HG02798 (cell line): ENCODE results near the gene HABP2.

Experiments used
- ATAC-seq: cut with Tn5 transposase; IDR thresholded peaks from one replicate; pipeline ENCODE4 v1.9.1; 2021; ENCODE audit warnings: mild to moderate bottlenecking; ENCODE audit not compliant: unreplicated experiment, poor library complexity

Gene HABP2

DNA sequence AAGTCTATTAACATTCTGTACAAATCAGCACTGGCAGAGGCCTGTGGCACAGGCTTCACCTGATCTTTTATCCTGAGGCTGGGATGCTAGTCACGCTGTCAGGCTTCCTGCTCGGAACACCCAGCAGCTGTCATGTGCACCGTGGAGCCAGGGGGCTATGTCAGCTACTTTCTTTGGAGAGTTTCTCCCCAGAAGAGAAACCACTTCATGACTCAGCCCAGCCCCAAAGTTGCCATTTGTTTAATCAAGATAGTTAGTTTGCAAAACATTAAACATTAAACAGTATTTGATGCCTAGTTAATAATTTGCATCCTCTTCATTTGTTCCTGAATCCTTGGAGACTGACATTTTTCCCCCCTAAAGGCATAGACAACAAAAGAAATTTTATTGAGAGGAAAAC is at the start of gene HABP2:
HABP2 (plus strand) TSS at position 353 of the 400 bp plus-strand sequence. CDS start 69 bp downstream, outside the sequence.
- no peak for ATAC-seq

DNA sequence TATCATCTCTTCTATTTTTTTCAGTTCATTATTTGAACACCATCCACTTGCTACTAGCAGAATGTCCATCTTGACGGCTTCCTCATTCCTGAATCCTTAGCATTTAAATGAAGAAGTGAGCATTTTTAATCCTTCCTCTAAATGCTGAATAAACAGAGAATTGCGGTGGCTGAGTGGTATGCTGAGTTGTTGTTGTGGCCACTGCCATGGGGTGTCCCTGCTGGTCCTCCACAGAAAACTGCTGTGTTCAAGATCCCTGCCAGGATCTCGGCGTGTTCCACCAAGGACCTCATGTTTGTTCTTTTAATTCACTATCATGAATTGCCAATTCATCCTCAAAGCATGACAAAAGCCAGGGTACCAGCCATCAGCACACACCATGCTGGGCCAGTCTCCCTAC is 48.9 kb upstream of the HABP2 start:
- no peak for ATAC-seq

DNA sequence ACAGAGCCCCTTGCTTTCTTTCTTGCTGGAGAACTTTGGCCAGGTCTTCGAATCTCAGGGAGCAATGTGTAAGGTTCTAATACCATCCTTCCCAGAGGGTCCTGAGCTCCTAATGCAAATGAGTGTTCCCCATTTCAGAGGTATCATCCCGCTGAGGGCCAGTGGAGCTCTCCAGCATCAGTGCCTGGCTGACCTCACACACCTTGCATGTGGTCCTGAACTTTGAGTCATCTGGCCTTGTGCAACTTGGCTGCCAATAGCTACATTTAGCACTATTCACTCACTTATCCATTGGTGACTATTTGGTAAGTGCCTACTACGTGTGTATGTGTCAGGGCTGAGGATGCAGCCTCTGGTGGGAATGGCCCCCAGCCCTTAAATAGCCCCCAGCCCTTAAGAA is 48.4 kb upstream of the HABP2 start:
- no peak for ATAC-seq

DNA sequence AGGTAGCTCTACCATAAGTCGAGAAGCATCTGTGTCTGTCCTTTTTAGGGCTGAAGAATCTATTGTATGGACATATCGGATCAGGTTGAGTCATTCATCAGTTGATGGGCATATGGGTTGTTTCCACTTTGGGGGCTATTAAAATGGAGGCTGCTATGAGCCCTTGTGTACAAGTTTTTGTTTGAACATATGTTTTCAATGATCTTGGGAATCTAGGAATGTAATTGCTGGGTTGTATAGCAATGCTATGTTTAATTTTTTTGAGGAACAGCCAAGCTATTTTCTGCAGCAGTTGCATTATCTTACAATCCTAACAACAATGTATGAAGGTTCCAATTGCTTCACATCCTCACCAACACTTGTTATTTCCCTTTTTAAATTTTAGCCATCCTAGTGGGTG is 46.4 kb upstream of the HABP2 start:
- ATAC-seq = no peak

DNA sequence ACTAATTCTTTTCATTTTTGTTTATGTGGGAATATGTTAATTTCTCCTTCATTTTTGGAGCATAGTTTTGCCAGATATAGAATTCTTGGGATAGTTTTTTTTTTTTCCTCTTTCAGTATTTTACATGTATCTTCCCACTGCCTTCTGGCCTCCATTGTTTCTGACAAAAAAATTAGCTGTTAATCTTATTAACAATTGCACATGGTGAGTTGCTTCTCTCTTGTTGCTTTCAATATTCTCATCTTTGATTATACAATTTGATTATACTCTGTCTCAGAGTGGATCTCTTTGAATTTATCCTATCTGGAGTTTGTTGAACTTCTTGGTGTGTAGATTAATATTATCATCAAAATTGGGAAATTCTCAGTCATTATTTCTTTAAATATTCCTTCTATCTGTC is 41.4 kb upstream of the HABP2 start:
- ATAC-seq = no peak

DNA sequence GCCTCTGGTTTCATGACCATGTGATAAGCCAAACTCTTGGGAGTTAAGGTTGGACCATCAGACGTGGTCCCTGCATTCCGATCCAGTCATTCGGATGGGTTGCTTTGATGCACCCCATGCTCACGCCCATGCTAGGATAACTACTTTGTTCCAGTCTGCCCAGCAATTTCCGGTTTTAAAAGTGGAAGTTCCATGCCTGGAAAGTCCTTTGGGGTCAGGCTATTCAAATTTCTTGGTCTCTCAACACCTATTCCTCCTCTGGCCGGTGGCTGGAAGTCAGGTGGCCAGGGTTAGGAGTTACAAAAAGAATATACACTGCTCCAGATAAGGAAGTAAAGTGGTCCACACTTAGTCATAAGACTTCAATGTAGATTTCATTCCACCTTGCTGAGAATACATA is 37.7 kb upstream of the HABP2 start:
- ATAC-seq = no peak

DNA sequence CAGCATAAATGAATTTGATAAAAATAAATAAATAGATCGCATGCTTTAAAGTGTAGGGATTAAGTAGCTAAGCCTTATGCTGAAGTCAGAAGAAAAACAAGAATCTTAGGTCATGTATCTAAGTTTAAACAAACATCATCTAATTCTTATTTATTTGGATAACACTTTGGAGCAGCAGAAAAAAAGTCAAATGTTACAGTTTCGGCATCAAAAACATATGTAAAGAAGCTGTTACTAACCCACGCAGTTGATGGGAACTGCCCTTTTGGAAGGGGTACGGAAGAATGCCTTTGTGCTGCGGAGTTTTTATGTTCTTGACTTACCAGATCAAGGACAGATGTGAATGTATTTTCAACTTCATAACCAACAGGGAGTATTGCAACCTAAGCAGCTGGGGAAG is 37.3 kb upstream of the HABP2 start:
- ATAC-seq = no peak

DNA sequence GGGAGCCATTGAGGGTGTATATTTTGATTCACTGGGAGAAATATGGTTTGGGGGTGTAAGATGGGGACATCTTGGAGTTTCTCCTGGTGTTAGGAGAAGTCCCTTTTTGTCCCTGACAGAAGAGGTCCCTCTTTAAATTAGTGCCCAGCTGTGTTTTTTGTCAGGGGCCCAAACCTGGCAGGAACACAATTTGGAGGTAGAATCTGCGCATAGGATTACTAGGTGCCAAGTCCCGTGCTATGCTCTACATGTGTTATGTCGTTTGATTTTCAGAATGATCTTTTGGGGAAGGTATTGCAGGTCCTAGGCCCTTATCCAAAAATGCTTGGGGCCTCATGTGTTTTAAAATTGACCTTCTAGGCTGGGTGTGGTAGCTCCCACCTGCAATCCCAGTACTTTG is 36.8 kb upstream of the HABP2 start:
- no peak for ATAC-seq

DNA sequence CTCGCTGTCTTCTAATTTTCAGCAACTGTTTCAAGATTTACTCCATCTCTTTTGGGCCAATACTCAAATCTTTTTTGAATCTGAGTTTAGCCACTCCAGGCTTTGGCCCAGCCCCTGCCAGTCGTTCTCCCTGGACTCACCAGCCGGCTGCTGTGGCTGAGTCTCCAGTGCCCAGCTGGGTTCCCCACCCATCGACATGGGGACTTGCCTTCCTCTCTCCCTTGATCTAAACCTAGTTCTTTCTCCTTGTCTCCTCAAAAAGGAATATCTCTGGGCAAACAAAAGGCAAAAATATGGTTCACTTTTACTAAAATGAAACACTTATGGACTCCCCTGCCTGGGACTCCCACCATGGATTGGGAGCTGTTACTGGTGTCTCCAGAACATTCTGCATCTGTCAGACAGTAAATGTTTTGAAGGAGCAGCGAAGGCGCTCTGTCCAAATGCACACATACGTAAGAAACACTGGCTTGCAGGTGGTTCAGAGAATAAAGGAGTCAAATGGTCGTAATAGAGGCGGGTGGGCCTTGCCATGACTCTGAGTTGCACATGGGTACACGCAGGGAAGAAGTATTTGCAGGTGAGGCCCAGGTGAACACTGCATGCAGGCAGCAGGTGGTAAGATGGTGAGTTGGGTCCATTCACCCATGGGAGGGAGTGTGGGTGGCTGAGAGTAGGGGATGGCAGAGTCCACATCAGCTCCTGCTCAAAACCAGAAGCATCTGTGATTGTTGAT is 35.5 kb upstream of the HABP2 start:
- no peak for ATAC-seq

DNA sequence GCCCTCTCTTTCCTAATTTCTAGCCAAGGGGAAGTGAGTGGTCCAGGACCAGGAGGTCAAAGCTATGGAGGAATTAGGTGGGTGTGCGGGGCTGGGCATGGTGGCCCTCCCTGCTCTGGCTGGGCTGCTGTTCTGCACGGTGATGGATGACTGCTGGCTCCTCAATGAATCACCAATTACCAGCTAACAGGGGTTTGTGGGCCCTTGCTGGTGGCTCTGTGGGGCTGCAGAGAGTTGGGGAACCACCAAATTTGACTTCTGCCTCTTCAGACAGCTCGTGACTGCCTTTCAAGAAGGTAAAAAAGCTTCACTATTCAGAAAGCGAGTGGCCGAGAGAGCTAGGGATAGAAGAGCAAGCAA is 35.0 kb upstream of the HABP2 start:
- no peak for ATAC-seq

DNA sequence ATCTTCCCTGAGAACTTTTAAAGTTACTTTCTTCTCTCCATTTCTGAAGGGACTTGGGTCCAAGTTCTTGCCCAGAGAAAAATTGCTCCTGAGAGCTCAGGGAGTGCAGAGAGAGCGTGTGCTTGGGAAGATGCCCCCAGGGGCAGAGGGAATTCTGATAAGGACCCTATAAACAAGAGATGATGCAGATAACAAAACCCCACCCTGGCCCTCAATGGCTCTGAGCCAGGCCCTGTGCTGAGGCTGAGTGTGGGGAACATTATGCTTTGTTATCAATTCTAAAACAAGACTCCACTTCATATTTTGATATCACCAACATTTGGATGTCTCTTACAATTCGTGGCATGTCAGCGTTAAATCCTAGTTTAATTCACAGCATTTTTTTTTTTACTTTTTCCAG is 34.4 kb upstream of the HABP2 start:
- no peak for ATAC-seq

DNA sequence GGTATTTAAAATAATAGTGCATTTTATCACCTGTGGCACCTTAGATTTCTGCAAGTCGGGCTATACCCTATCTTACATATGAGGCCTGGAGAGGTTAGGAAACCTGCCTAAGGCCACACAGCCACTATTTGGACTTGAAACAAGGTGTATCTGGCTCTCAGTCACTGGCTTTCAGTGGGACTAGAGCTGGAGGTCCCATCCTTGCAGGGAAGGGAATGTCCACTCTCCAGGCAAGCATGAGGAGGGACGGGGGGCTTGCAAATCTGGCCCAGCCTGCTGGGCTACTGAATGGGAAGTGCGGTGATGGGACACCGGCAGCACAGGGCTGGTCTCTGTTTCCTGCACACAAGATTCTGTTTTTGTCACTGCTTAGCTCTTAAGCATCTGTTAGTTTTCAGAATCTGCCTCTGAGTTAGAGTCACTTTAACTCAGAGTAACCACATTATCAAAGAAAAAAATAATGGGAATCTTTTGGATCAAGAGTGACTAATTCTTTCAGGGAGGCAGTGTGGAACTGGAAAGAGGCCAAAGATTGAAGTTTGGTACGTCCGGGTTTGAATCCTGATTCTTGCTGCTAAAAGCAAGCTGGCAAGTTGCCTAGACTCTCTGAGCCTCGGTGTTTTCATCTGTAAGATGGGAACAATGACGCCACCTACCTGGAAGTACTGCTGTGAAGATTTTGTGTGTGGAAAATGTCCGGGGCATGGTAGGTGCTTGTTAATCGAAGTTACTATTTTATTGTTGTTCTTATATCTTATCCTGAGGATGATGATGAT is 33.8 kb upstream of the HABP2 start:
- no peak for ATAC-seq

DNA sequence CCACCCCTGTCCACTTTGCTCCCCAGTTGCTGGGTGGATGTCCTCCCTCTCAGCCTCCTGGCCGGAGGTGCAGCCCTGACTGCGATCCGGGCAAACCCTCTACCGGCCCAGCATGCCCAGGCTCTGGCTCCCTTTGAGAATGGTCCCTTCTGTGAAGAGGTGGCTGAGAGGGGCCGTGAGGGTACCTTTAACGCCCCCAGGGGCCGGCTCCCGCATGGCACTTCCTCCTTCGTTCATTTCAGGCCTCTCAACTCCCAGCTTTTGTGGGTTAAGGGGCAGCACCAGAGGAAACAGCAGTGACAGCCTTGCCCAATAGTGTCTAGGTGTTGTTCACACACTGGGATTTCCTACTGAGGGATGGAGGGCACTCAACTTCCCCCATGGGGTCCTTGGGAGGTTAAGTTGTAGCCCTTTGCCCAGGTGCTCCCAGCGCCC is 33.2 kb upstream of the HABP2 start:
- ATAC-seq = no peak

DNA sequence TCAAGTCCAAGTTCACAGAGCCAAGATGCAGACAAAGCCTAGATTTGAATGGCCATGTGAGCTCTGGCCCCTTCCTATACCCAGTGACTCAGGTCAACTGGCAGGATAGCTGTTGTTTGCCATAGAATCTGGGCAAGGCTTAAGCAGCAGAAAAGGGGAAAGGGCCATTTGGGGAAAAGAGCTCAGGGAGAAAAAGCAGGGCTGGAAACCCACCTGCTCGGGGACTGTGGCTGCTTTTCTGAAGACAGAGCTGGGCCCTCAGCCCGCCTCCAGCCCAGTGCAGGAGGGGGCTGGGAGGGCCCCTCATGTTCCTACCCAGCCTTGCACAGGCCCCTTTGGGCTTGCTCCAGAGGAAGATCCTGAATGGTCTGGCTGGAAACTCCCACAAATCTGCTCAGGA is 32.6 kb upstream of the HABP2 start:
- no peak for ATAC-seq

DNA sequence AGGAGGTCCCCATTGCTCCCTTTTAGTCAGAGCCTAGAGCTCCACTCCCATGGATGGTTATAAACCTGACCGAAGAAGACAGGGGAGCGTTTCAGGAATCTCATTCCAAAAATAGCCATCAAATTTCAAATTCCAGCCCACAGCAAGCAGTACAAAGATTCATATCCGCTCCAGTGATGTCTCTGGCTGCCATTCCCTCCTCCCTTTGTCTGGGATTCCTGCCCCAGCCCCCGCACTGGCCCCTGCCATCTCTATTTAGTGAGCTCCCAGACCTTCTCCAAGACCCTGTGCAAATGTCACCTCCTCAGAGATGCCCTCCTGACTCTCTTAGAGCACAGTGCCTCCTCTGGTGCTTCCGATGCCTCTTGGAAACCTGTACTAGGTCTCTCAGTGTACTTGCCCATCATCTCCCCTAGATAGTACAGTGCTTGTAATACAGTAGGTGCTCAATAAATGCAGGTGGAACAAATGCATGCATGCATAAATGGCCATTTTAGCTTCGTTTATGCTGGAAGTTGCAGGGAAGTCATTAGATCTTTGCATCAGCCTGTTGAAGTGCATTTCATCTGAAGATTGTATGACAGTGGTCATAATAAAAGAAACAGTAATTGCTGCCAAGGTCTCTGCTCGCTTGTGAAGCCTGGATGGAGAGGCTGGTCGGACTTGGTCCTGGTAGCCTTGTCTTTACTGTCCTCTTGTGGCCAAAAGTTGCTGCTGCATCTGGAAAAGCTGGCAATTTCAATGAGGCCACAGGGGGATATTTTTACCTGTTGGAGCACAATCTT is 32.0 kb upstream of the HABP2 start:
- peak; percentile 70 for ATAC-seq

DNA sequence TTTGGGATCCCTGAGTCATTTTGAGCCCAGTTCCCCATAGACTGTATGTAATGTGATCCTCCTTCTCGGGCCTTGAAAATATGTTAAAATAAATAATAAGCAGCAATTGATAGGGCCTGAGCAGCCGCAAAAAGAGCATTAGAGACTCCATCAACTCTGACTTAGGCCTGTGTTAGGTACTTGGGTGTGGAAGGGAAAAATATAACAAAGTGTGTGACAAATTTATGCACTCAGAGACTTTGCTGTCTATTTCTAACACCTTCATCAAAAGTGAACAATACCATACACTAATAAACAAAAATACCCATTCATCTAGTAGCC is 31.4 kb upstream of the HABP2 start:
- ATAC-seq = no peak

DNA sequence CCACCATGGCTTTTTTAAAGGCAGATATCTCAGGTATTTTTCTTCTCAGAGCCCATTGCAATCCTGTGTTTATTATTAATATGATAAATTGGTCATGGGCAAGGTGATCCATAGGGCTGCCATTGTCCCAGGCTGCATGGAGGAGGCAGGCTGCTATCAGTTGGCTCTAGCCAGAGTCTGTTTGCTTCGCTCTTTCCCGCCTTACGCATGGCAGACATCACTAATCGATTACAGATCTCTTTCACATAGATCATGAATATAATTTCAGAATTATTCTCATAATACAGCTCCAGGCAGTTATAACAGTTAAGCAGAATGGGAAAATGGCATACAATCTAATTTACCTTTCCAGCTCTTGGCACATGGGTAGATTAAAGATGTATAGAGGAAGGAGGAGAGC is 30.4 kb upstream of the HABP2 start:
- ATAC-seq = no peak

DNA sequence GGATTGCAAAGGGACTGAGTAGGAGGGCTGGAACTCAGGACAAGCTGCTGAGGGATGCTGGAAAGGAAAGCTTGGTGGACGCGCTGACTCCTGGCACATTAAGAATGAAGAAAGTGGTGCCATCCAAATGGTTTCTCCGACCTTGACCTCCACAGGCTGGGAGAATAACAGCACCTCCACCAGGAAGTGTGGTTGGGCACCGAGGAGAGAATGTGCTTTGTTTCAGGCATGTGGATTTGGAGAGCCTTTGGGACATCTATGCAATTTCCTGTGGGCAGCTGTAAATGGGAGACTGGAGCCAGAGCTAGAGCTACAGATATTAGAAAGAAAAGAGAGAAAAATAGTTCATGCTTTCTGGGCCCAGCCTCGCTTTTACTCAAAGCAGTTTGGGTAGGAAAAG is 29.8 kb upstream of the HABP2 start:
- no peak for ATAC-seq

DNA sequence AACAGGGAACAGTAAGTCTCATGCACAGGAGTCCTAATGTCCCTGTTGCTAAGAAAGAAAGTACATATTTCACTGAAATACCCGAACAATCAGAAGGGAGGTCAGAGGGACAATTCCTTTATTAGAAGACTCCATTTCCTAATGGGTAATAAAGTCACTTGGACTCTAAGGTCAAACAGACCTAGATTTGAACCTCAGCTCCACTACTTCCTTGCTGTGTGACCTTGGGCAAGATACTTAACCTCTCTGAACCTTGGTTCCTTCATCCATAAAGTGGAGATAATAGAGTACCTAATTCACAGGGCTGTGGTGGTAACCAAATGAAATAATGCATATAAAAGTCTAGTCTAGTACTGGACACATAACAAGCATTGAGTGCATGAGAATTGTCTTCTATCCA is 29.2 kb upstream of the HABP2 start:
- ATAC-seq = no peak

DNA sequence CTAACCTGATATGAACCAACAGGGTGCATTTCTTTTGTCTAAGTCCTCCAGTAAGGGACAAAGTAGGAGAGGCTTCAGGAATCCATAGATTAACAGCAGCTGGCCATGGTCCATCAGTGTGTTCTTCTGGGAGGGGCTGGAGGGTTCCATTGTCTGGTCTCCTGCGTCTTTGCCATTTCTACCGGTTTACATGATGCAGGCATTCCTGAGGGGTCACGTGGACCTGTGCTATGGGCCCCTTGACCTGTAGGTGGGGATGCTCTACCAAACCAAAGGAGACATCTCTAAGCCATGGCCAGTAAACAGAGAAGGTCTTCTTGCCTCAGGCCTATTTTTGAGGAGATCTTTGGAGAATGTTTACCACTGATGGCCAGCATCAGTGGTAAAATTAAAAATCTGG is 28.7 kb upstream of the HABP2 start:
- no peak for ATAC-seq
